OCI-LY7 (cell line): ENCODE measurements around the gene NVL.

Experiments used
- CTCF ChIP-seq: fragments of 200-600 bp; sonication (generic); conservative IDR thresholded peaks from 2 replicates; pipeline ENCODE4 v1.5.1; 2014; ENCODE audit warnings: mild to moderate bottlenecking, antibody characterized with exemption, low read length, moderate library complexity, mixed read lengths
- EZH2phosphoT487 ChIP-seq: fragments of 200-600 bp; sonication (generic); IDR thresholded peaks from 2 replicates; pipeline ENCODE4 v1.6.1; 2018; ENCODE audit warnings: low read depth, borderline replicate concordance, mild to moderate bottlenecking, mixed run types, antibody characterized with exemption, low read length, moderate library complexity, mixed read lengths

- TF ChIP-seq CTCF (no peak), EZH2phosphoT487 (no peak)
Observed at GRCh38 chr1:224223819-224224714, 105.9 kb downstream of the NVL start.
